HepG2 (cell line): ENCODE measurements around the gene ELMOD3.

Source experiments
- CEBPB ChIP-seq: IDR thresholded peaks from 2 replicates; pipeline ENCODE4 v1.6.1; 2011; ENCODE audit warnings: low read depth, low read length, improper control_type of control experiment, borderline replicate concordance
- HDAC2 ChIP-seq: sonication (generic); formaldehyde crosslinking; IDR thresholded peaks from 2 replicates; pipeline ENCODE4 v1.4.0; 2020; ENCODE audit warnings: missing genetic modification reagents
- POLR2A ChIP-seq, 2 experiments: IDR thresholded peaks; 2 replicates each; pipeline ENCODE4 v1.6.1; 2011; ENCODE audit warnings: low read depth in 2 of 2, low read length in 2 of 2, mild to moderate bottlenecking in 1 of 2, moderate library complexity in 1 of 2; ENCODE audit not compliant: insufficient read depth in 1 of 2
- RFX5 ChIP-seq: IDR thresholded peaks from 2 replicates; pipeline ENCODE4 v1.6.1; 2011; ENCODE audit warnings: low read depth, low read length, improper control_type of control experiment
- ZSCAN29 ChIP-seq: sonication (generic); formaldehyde crosslinking; conservative IDR thresholded peaks from 2 replicates; pipeline ENCODE4 v1.4.0; 2020; ENCODE audit warnings: mild to moderate bottlenecking, missing genetic modification reagents

DNA sequence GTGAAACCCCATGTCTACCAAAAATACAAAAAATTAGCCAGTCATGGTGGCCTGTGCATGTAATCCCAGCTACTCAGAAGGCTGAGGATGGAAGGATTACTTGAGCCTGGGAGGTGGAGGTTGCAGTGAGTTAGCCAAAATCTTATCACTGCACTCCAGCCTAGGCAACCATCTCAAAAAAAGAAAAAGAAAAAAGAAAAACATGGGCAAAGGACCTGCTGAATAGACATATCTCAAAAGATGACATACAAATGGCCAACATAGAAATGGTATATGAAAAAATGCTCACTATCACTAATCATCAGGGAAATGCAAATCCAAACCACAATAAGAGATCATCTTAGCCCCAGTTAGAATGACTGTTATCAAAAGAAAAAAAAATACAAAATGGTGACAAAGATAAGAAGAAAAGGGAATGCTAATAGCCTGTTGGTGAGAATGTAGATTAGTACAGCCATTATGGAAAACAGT lies 25.4 kb upstream of the ELMOD3 start:
- TF ChIP-seq ZSCAN29 (CRISPR knock-in tag) (no peak), HDAC2 (CRISPR knock-in tag) (no peak), RFX5 (no peak), POLR2A (IDR thresholded peaks at IDR 0.05; ENCODE audit: insufficient read depth in 1 of 2, low read depth in 2 of 2, low read length in 2 of 2) (no peak), CEBPB (no peak)
